A204.1 (cell line): ENCODE results near the gene ZNF580.

Experiments
- FAIRE-seq: peaks from 2 replicates; lab custom pipeline; 2012; peaks lifted over from hg19 to GRCh38; lab: Jason Lieb, UNC

Gene ZNF580

DNA sequence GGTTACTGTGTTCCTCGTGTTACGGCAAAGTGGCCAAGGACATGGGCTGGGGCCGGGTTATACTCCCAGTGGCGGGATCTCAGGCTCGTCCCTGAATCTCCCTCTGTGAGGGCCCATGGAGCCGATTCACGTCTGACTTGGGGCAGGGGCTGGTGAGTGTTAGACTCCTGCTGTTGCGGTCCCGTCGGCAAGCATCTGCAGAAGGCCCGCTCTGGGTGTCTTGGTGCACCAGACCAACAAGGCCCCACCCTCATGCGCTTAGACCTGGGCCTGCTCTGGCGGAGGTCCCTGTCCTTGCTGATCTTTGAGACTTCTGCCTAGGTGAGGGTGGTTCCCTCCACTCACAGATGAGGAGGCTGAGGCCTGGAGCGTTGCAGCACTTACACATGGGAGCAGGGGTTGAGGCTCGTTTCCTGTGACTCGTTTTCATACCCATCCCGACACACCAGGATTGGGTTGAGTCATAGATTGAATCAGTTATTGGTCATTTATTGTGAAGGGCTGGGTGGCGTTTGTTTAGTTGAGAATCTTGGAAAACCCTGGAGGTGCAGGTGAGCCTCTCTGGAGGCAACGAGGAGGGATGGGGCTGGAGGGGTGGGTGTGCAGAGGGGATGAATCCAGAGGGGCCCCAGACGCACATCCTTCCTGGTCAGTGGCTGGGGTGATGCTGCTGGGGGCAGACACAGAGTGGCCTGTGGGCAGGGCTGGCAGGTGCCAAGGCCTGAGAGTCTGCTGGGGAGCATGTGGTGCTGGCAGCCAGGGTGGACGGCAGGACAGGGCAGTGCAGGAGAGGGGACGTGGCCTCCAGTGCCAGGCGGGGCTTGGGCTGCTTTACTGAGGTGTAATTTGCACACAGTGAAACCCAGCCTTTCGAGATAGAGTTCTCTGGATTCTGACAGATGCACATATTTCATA is 38.8 kb downstream of the ZNF580 start:
- no peak for FAIRE-seq

DNA sequence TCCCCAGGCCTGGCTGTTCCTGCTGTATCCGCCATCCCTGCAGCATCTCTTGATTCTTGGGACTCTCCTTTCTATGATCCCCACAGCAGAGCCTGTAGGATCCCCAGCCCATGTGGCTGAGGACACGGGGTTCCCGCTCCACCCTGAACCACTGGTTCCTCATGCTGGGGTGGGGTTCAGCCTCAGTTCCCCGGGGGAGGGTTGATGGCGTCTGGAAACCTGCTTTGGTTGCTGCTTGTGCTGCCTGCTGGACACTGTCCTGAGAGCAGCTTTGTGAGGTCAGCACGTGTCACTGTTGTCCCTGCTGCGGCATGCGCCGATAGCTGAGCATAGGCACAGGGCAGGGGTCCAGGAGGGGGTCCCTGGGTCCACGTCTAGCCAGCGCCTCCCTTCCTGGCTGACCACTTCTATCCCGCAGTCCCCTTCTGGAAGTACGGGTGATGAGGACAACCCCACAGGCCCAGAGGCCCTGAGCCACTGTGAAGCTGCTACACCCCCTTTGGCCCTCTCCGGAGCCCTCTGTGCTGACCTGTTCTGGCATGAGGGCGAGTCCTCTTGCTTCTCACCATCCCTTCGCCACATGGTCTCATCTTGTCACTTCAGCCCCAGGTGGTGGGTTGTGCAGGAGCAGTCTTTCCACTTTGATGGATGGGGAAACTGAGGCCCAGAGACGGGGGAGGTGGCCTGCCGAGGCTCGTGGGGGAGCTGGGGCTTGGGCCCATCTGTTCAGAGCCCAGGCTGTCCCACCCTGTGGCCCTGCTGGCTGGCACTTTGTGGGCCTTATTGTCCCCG is 39.7 kb downstream of the ZNF580 start:
- no peak for FAIRE-seq

GRCh38 chr19:55681131-55682092 is 40.6 kb downstream of the ZNF580 start:
- no peak for FAIRE-seq

- no peak for FAIRE-seq
These were observed 42.9 kb downstream of the ZNF580 start for GRCh38 chr19:55683449-55684261.

DNA sequence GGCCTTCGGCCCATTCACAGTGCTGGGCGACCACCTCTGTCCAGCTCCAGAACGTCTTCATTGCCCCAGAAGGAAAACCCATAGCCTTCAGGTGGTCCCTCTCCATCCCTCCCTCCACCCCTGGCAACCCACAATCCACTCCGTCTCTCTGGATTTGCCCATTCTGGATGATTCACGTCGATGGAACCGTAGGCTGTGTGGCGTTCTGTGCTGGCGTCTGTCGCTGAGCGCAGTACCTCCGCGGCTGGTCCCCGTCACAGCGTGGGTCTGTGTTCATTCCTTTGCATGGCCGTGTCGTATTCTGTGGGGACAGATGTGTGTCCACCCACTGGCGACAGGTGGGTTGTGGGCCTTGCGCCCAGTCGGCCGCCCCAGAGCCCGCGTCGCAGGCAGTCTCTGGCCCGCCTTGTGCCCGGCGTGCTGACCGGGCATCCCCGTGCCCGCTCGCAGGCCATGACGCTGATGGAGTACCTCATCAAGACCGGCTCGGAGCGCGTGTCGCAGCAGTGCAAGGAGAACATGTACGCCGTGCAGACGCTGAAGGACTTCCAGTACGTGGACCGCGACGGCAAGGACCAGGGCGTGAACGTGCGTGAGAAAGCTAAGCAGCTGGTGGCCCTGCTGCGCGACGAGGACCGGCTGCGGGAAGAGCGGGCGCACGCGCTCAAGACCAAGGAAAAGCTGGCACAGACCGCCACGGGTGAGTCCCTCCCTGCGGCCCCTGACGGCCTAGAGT is 44.3 kb downstream of the ZNF580 start:
- FAIRE-seq: no peak

GRCh38 chr19:55685776-55686175 is 45.0 kb downstream of the ZNF580 start:
- FAIRE-seq: no peak

- FAIRE-seq: no peak
These were observed 45.7 kb downstream of the ZNF580 start for GRCh38 chr19:55686311-55687050.

DNA sequence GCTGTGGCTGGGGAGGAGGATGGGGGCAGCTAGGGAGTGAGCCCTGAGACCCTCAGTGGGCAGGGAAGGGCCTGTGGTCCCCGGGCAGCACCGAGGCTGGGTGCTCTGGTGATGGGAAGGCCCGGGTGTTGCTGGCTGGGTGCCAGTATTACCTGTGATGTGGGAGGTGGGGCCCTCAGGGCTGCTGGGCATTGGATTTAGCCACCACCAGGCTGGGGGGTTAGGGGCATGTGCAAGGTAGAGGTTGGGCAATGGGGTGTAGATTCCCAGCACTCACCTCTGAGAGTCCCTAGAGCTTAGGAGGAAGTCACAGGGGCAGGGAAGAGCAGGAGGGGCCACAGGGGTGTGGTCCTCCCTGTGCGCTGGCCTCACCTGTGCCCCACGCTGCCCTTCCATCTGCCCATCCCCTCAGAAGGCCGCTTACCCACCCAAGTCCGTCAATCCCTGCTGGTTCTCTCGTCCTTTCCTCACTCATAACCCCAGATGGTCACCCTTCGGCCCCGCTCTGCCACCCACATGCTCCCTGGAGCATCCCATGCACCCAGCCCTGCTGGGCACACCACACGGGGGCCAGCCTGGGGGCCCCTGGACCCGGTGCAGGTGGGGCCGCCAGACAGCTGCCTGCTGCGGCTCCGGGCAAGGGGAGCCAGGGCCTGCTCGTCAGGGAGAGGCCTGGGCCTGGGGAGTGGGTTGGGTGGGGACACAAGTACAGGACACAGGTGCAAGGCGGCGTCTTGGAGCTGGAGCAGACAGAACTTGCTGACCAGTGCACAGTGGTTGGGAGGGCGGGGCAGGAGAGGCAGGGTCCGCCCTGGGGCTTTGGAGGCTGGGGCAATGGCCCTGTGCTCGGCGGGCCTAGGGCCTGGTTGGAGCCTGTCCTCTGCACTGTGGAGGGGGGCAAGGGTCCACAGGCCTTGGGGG is 46.7 kb downstream of the ZNF580 start:
- FAIRE-seq: no peak

GRCh38 chr19:55688422-55689218 is 47.8 kb downstream of the ZNF580 start:
- no peak for FAIRE-seq

DNA sequence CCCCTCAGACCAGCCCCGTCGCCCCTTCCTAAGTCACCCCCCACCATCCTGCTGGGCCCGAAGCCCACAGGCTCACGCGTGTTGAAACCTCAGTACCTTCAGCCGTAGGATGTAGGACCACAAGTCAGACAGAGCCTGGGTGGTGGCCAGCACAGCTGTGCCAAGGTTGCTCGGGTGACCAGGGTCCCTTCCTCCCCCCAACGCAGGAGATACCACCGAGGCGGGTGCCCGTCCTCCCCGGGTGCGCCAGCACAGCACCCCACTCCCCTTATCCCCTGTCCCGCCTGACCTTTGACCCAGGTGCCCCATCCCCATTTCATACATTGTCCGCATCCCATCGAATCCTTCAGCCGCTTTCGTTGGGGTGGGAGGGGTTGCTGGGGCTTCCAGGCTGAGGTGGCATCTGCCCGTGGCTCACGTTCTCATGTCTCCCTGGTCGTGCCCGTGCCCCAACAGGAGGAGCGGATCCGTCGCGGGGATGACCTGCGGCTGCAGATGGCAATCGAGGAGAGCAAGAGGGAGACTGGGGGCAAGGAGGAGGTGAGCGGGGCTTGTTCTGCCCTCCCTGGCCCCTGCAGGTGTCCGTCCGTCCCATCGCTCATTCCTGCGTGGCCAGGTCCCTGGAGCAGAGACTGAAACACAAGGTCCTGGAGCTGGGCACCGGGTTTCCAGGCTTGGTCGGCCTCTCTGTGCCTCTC is 48.8 kb downstream of the ZNF580 start:
- no peak for FAIRE-seq

DNA sequence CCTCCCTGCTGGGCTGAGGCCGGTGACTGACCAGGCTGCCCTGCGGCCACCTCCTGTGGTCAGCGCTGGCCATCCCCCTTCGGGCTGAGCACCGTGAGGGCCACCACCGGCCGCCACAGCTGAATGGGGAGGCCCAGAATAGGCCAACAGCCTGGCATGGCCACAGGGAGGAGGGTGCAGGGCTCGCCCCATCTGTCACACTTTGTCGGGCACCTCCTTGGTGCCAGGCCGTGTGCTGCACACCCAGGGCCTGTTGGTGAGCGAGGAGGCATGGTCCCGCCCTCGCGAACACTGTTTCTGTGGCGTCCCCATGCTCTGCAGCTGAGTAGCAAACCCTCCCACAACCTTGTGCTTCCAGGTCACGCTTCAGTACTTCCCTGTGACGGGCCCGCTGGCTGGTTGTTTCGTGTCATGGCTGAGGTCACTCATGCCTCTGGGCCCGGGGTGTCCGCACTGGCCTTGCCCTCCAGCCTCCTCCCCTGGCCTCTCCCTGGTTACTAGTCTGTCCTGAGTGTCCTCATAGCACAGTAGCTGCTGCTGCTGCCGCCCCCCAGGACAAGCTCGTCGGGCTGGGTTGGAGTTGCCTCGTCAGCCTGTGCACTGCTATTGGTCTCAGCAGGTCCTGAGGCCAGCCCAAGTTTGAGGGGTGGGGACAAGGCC is 49.4 kb downstream of the ZNF580 start:
- no peak for FAIRE-seq

DNA sequence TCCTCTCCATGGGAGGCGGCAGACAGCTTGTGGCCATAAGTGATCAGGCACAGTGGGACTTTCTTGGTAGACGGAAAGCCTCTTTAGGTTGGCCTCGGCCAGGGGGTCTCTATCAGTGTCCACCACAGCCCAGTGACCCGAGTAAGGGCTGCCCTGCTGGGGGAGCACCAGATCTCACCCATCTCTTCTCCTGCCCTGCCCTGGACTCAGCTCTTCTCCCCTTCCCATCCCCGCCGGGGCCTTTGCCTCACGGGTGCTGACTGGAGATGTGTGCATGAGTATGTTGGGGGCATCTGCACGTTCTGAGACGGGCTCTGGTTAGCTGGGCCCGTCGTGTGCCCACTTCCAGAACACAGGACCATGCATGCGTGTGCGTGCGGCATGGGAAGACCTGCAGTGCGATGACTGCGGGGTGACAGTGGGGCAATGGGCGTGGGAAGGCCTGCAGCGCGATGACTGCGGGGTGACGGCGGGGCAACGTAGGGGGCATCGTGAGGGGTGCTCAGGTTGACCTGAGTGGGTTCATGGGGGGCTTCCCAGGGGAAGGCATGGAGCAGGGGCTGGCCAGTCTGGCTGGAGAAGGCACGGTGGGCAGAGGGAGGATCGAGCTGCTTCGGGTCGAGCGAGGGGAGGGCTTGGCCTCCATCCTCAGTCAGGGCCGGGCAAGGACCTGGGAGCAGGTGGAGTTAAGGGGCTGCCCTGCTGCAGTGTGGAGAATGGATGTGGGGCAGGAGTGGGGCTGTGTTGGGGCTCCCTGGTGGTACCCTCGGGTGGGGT is 50.2 kb downstream of the ZNF580 start:
- no peak for FAIRE-seq

DNA sequence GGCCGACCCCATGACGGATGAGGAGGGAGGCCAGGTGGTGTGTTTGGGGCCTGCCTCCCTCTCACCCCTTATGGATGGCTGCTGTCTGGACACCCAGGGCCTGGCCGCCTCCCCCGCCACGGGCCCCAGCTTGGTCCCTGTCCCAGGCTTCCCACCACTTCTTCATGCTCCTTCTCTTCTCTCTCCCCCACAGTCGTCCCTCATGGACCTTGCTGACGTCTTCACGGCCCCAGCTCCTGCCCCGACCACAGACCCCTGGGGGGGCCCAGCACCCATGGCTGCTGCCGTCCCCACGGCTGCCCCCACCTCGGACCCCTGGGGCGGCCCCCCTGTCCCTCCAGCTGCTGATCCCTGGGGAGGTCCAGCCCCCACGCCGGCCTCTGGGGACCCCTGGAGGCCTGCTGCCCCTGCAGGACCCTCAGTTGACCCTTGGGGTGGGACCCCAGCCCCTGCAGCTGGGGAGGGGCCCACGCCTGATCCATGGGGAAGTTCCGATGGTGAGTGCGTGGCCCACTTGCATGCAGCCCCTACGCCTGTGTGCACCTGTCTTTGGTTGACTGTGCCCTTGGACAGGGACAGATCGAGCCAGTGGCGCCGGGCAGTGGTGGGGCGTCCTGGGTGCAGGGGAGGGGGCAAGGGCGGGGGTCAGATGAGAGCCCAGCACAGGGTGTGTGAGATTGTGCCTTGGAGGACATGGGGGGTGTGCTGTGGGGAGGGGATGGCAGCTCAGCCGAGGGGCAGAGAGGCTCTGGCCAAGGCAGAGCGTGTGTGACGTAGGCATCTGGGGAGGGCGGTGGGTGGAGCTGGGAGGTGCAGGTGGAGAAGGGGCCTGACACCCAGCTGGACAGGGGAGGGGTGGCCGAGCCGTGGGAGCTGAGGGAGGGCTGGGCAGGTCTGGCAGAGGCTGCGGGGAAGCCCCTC is 51.0 kb downstream of the ZNF580 start:
- no peak for FAIRE-seq

DNA sequence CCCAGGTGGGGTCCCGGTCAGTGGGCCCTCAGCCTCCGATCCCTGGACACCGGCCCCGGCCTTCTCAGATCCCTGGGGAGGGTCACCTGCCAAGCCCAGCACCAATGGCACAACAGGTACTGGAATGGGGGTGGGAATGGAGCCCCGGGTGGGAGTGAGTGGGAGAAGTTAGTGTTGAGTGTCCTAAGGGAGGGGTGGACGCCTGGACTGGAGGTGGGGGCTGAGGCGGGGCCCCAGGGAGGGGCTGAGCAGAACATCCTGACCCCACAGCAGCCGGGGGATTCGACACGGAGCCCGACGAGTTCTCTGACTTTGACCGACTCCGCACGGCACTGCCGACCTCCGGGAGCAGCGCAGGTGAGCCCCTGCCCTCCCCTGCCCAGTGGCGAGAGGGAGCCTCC is 51.9 kb downstream of the ZNF580 start:
- no peak for FAIRE-seq
